C4-2B (cell line): ENCODE data around the gene DKK1.

ENCODE experiments used
- ZFX ChIP-seq: fragments of 450-650 bp; IDR thresholded peaks from 2 replicates; pipeline ENCODE4 v1.6.1; 2017
- TF ChIP-seq, protein P1 (sequence below): fragments of 450-650 bp; conservative IDR thresholded peaks from 2 replicates; pipeline ENCODE4 v1.5.1; 2017; ENCODE audit warnings: mild to moderate bottlenecking

DNA sequence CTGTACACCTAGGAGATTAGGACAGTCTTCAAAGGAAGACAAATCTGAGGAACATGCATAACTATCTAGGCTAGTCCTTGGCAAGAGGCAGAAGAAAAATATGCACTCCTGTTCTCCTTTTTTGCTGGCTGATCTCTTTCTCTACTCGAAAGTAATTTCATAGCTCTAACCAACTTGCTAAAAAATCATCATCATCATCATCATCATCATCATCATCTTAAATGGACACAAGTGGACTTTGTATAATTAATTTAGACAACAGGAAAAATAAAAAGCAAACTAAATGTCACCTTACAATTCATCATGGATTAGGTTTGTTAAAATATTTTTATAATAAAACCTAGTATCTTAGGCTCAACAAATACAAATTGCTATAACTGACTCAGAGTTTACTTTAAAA is 47.2 kb upstream of the DKK1 start:
- TF ChIP-seq, protein P1, sequence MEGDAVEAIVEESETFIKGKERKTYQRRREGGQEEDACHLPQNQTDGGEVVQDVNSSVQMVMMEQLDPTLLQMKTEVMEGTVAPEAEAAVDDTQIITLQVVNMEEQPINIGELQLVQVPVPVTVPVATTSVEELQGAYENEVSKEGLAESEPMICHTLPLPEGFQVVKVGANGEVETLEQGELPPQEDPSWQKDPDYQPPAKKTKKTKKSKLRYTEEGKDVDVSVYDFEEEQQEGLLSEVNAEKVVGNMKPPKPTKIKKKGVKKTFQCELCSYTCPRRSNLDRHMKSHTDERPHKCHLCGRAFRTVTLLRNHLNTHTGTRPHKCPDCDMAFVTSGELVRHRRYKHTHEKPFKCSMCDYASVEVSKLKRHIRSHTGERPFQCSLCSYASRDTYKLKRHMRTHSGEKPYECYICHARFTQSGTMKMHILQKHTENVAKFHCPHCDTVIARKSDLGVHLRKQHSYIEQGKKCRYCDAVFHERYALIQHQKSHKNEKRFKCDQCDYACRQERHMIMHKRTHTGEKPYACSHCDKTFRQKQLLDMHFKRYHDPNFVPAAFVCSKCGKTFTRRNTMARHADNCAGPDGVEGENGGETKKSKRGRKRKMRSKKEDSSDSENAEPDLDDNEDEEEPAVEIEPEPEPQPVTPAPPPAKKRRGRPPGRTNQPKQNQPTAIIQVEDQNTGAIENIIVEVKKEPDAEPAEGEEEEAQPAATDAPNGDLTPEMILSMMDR: no peak
- TF ChIP-seq ZFX: no peak
